Small intestine (tissue), 7 donors: ENCODE data around the gene OR10A3. TPM values are rescaled to one million over a fixed set of nuclear protein-coding genes. Genes with fewer than 3 reads are reported as not detected.

Source experiments
- DNase-seq, 2 donors: peaks; one replicate each; pipeline versions ENCODE4 v3.0.0 to v3.0.0-alpha.2; 2013
- FAIRE-seq: peaks from 2 replicates; lab custom pipeline; 2012; peaks lifted over from hg19 to GRCh38; lab: Jason Lieb, UNC
- H3K27ac ChIP-seq, 3 donors: one replicate each; pipeline ENCODE4 v1.5.1; 2013; ENCODE audit warnings: low read length in 2 of 3, mild to moderate bottlenecking in 2 of 3, control low read depth in 1 of 3, inconsistent platforms in 1 of 3, low read depth in 1 of 3, moderate library complexity in 1 of 3
- H3K27me3 ChIP-seq, 3 donors: one replicate each; pipeline ENCODE4 v1.6.1; 2013; ENCODE audit warnings: low read length in 3 of 3, inconsistent platforms in 1 of 3; ENCODE audit not compliant: control insufficient read depth in 3 of 3, insufficient read depth in 3 of 3
- H3K36me3 ChIP-seq, 3 donors: one replicate each; pipeline ENCODE4 v1.6.1; 2013; ENCODE audit warnings: low read length in 3 of 3, inconsistent platforms in 1 of 3, low read depth in 1 of 3, mild to moderate bottlenecking in 1 of 3, moderate library complexity in 1 of 3; ENCODE audit not compliant: control insufficient read depth in 3 of 3, insufficient read depth in 2 of 3
- H3K4me1 ChIP-seq, 3 donors: one replicate each; pipeline ENCODE4 v1.6.1; 2013; ENCODE audit warnings: low read length in 2 of 3, inconsistent platforms in 1 of 3, low read depth in 1 of 3, mild to moderate bottlenecking in 1 of 3, moderate library complexity in 1 of 3; ENCODE audit not compliant: control insufficient read depth in 3 of 3, insufficient read depth in 2 of 3
- H3K4me3 ChIP-seq, 3 donors: one replicate each; pipeline ENCODE4 v1.5.1; 2013; ENCODE audit warnings: low read length in 3 of 3, control low read depth in 1 of 3, inconsistent platforms in 1 of 3, low read depth in 1 of 3, mild to moderate bottlenecking in 1 of 3, moderate library complexity in 1 of 3
- H3K9me3 ChIP-seq, 2 donors: one replicate each; pipeline ENCODE4 v1.6.1; 2013; ENCODE audit warnings: low read depth in 1 of 2, low read length in 1 of 2; ENCODE audit not compliant: control insufficient read depth in 2 of 2, insufficient read depth in 1 of 2
- WGBS, 3 donors: extraction: QIAGEN DNeasy Blood & Tissue Kit; methylation state at CpG; one replicate each; pipeline ENCODE4 v1.1.7; 2013; 5-methylcytosine and 5-hydroxymethylcytosine counted together
- polyA plus RNA-seq, 4 donors: library from polyadenylated mRNA; stranded (reverse) in 3 of 4; unstranded in 1 of 4; fragments of 200-250 nt in 3 of 4; fragments of 120-200 nt in 1 of 4; gene quantifications; one replicate each; pipeline versions ENCODE4 v1.2.1 to v1.2.3, GENCODE V29; 2013
- donor health status: healthy with polysubstance abuse.
- donor health status: control.
- donor health status: control.
- donor health status: Bipolar disorder and iron deficiency.
- donor health status: healthy.

The OR10A3 gene
- polyA plus RNA-seq, 4 donors: 0.01 TPM; not detected in 3

GRCh38 chr11:7918141-7918540, 23.4 kb downstream of the OR10A3 start:
- WGBS, 3 donors: 60 to 81% (median 70%) methylated on average over 2 of the region's 2 CpGs
- no peaks in the 10 kb centered on the region for H3K9me3 ChIP-seq

GRCh38 chr11:7911011-7911410, 30.5 kb downstream of the OR10A3 start:
- H3K4me3 ChIP-seq: no peak overlapping the region
- peaks cover 0 to 2% (median 0%) of the 10 kb centered on the region in 3 donors for H3K27me3 ChIP-seq
- no peak for DNase-seq
- no peak for FAIRE-seq
- no peak overlapping the region for H3K27ac ChIP-seq
- peaks cover 0 to 10% (median 0%) of the 10 kb centered on the region in 3 donors for H3K4me1 ChIP-seq
- no peaks in the 10 kb centered on the region for H3K9me3 ChIP-seq
- H3K36me3 ChIP-seq: no peaks in the 10 kb centered on the region

More at GRCh38 chr11:7918141-7918540, 23.4 kb downstream of the OR10A3 start:
- H3K4me1 ChIP-seq: no peaks in the 10 kb centered on the region
- DNase-seq: no peak
- H3K27ac ChIP-seq: no peak overlapping the region
- no peaks in the 10 kb centered on the region for H3K36me3 ChIP-seq
- no peak for FAIRE-seq
- H3K4me3 ChIP-seq: no peak overlapping the region
- no peaks in the 10 kb centered on the region for H3K27me3 ChIP-seq

- DNase-seq: peak in 1 of 2 donors; percentile 37
- no peaks in the 10 kb centered on the region for H3K36me3 ChIP-seq
- WGBS, 3 donors: 32 to 50% (median 47%) methylated on average over 2 of the region's 2 CpGs
- H3K27ac ChIP-seq: no peak overlapping the region
- no peak overlapping the region for H3K4me3 ChIP-seq
- FAIRE-seq: no peak
- H3K27me3 ChIP-seq: peaks cover 0 to 2% (median 0%) of the 10 kb centered on the region in 3 donors
- no peaks in the 10 kb centered on the region for H3K9me3 ChIP-seq
- peaks cover 0 to 13% (median 0%) of the 10 kb centered on the region in 3 donors for H3K4me1 ChIP-seq
Observed at GRCh38 chr11:7910286-7910788, 31.2 kb downstream of the OR10A3 start.

- WGBS, 3 donors: 43 to 50% (median 45%) methylated on average over 2 of the region's 2 CpGs
- no peak for FAIRE-seq
- H3K27ac ChIP-seq: no peak overlapping the region
- H3K4me3 ChIP-seq: no peak overlapping the region
- no peaks in the 10 kb centered on the region for H3K36me3 ChIP-seq
- no peak for DNase-seq
- peaks cover 0 to 13% (median 0%) of the 10 kb centered on the region in 3 donors for H3K4me1 ChIP-seq
- peaks cover 0 to 2% (median 0%) of the 10 kb centered on the region in 3 donors for H3K27me3 ChIP-seq
- H3K9me3 ChIP-seq: no peaks in the 10 kb centered on the region
Observed at GRCh38 chr11:7909585-7910285, 31.8 kb downstream of the OR10A3 start.

GRCh38 chr11:7907121-7907520, 34.4 kb downstream of the OR10A3 start:
- FAIRE-seq (no peak), DNase-seq (no peak)
- no peak overlapping the region for H3K4me3 ChIP-seq
- H3K9me3 ChIP-seq: no peaks in the 10 kb centered on the region
- 50 to 55% (median 54%) methylated on average over 3 of the region's 3 CpGs for WGBS, 3 donors
- H3K27me3 ChIP-seq: peaks cover 0 to 2% (median 0%) of the 10 kb centered on the region in 3 donors
- no peak overlapping the region for H3K27ac ChIP-seq
- H3K36me3 ChIP-seq: no peaks in the 10 kb centered on the region
- H3K4me1 ChIP-seq: peaks cover 0 to 32% (median 0%) of the 10 kb centered on the region in 3 donors

GRCh38 chr11:7906481-7906880, 35.0 kb downstream of the OR10A3 start:
- H3K4me3 ChIP-seq: no peak overlapping the region
- no peak for FAIRE-seq
- WGBS, 3 donors: 31 to 53% (median 46%) methylated on average over 4 of the region's 4 CpGs
- no peaks in the 10 kb centered on the region for H3K36me3 ChIP-seq
- no peaks in the 10 kb centered on the region for H3K27me3 ChIP-seq
- H3K4me1 ChIP-seq: peaks cover 0 to 37% (median 0%) of the 10 kb centered on the region in 3 donors
- no peak for DNase-seq
- H3K9me3 ChIP-seq: no peaks in the 10 kb centered on the region
- H3K27ac ChIP-seq: peak overlapping the region in 1 of 3 donors; percentile 20

- H3K27ac ChIP-seq: peak overlapping the region in 1 of 3 donors; percentile 20
- H3K27me3 ChIP-seq: no peaks in the 10 kb centered on the region
- DNase-seq (peak in 1 of 2 donors; percentile 43), FAIRE-seq (no peak)
- no peaks in the 10 kb centered on the region for H3K36me3 ChIP-seq
- H3K4me3 ChIP-seq: no peak overlapping the region
- H3K9me3 ChIP-seq: no peaks in the 10 kb centered on the region
- H3K4me1 ChIP-seq: peaks cover 0 to 37% (median 0%) of the 10 kb centered on the region in 3 donors
- WGBS, 3 donors: 45 to 65% (median 64%) methylated on average over 3 of the region's 3 CpGs
Observed at GRCh38 chr11:7905961-7906429, 35.5 kb downstream of the OR10A3 start.

- WGBS, 3 donors: 80 to 84% (median 82%) methylated on average over 9 of the region's 9 CpGs
- Histone ChIP-seq H3K9me3 (no peaks in the 10 kb centered on the region), H3K27ac (no peak overlapping the region), H3K36me3 (no peaks in the 10 kb centered on the region), H3K4me3 (no peak overlapping the region), H3K27me3 (no peaks in the 10 kb centered on the region), H3K4me1 (peaks cover 0 to 37% (median 0%) of the 10 kb centered on the region in 3 donors)
- DNase-seq (no peak), FAIRE-seq (no peak)
Observed at GRCh38 chr11:7905549-7905948, 36.0 kb downstream of the OR10A3 start.
